Measurements from ENCODE around the gene FOXO6. TPM values are rescaled to one million over a fixed set of nuclear protein-coding genes. Genes with fewer than 3 reads are reported as not detected.

Gene FOXO6
- total RNA-seq, 1 donor from 2014 or later: 2.1 TPM

GRCh38 chr1:41394959-41395956 lies 34.0 kb downstream of the FOXO6 start:
- H3K27me3 ChIP-seq (ENCODE audit: low read depth): peaks cover 19% of the 10 kb centered on the region
- H3K4me3 ChIP-seq: no peak overlapping the region
- TF ChIP-seq CTCF (IDR thresholded peaks at IDR 0.05; ENCODE audit: borderline replicate concordance): no peak
- H3K4me1 ChIP-seq: peaks cover 44% of the 10 kb centered on the region
- no peaks in the 10 kb centered on the region for H3K36me3 ChIP-seq
- no peak overlapping the region for H3K27ac ChIP-seq (replicated peaks)
- H3K9me3 ChIP-seq (replicated peaks): peaks cover 3% of the 10 kb centered on the region
- intact Hi-C loops (cut with micrococcal nuclease): no loop called here
- DNase-seq: no peak

- no peak overlapping the region for H3K27ac ChIP-seq (replicated peaks)
- TF ChIP-seq CTCF (IDR thresholded peaks at IDR 0.05; ENCODE audit: borderline replicate concordance): no peak
- no peaks in the 10 kb centered on the region for H3K36me3 ChIP-seq
- intact Hi-C loops (cut with micrococcal nuclease): no loop called here
- H3K27me3 ChIP-seq (ENCODE audit: low read depth): peaks cover 19% of the 10 kb centered on the region
- DNase-seq: no peak
- peaks cover 44% of the 10 kb centered on the region for H3K4me1 ChIP-seq
- no peak overlapping the region for H3K4me3 ChIP-seq
- H3K9me3 ChIP-seq (replicated peaks): peaks cover 7% of the 10 kb centered on the region
Observed at GRCh38 chr1:41396084-41396483, 34.9 kb downstream of the FOXO6 start.

- H3K27me3 ChIP-seq (ENCODE audit: low read depth): peaks cover 19% of the 10 kb centered on the region
- peaks cover 7% of the 10 kb centered on the region for H3K9me3 ChIP-seq (replicated peaks)
- H3K4me3 ChIP-seq: no peak overlapping the region
- no peak for TF ChIP-seq CTCF (IDR thresholded peaks at IDR 0.05; ENCODE audit: borderline replicate concordance)
- no peaks in the 10 kb centered on the region for H3K36me3 ChIP-seq
- no peak overlapping the region for H3K27ac ChIP-seq (replicated peaks)
- H3K4me1 ChIP-seq: peaks cover 37% of the 10 kb centered on the region
- no peak for DNase-seq
- intact Hi-C loops (cut with micrococcal nuclease): no loop called here
Observed at GRCh38 chr1:41397020-41397419, 35.8 kb downstream of the FOXO6 start.

GRCh38 chr1:41397753-41398330 lies 36.6 kb downstream of the FOXO6 start:
- H3K27ac ChIP-seq (replicated peaks): no peak overlapping the region
- H3K9me3 ChIP-seq (replicated peaks): peaks cover 7% of the 10 kb centered on the region
- no peaks in the 10 kb centered on the region for H3K36me3 ChIP-seq
- DNase-seq: no peak
- intact Hi-C loops (cut with micrococcal nuclease): no loop called here
- no peak for TF ChIP-seq CTCF (IDR thresholded peaks at IDR 0.05; ENCODE audit: borderline replicate concordance)
- H3K4me1 ChIP-seq: peaks cover 37% of the 10 kb centered on the region
- no peak overlapping the region for H3K4me3 ChIP-seq
- H3K27me3 ChIP-seq (ENCODE audit: low read depth): peaks cover 14% of the 10 kb centered on the region

- DNase-seq: no peak
- intact Hi-C loops (cut with micrococcal nuclease): no loop called here
- no peak for TF ChIP-seq CTCF (IDR thresholded peaks at IDR 0.05; ENCODE audit: borderline replicate concordance)
- Histone ChIP-seq H3K4me3 (no peak overlapping the region), H3K36me3 (no peaks in the 10 kb centered on the region), H3K9me3 (replicated peaks) (peaks cover 7% of the 10 kb centered on the region), H3K27me3 (ENCODE audit: low read depth) (peaks cover 18% of the 10 kb centered on the region), H3K4me1 (peaks cover 39% of the 10 kb centered on the region), H3K27ac (replicated peaks) (peak overlapping the region; percentile 19)
Observed at GRCh38 chr1:41399145-41399795, 38.0 kb downstream of the FOXO6 start.
